HG03108 (cell line): ENCODE data around the gene CD300LB.

Source experiments
- ATAC-seq: cut with Tn5 transposase; IDR thresholded peaks from one replicate; pipeline ENCODE4 v1.9.1; 2021; ENCODE audit warnings: moderate library complexity; ENCODE audit not compliant: unreplicated experiment

The CD300LB gene

DNA sequence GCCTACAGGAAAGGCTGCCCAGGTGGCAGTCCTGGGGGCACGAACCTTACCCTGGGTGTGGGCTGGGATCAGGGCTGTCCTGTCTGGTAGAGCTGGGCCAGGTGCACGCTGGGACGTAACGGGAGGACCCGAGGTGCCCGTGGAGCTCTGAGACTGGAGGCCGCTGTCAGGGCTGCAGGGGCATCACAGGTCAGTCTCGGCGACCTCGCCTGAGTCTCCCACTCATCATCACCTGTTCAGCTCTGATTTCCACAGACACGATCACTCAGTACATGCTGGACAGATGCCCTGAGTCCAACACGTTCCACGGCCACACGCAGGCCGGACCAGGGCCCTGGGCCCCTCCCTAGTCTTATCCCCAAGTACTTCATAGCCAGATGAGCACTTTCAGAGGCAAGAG is 19.3 kb upstream of the CD300LB start:
- ATAC-seq: no peak

DNA sequence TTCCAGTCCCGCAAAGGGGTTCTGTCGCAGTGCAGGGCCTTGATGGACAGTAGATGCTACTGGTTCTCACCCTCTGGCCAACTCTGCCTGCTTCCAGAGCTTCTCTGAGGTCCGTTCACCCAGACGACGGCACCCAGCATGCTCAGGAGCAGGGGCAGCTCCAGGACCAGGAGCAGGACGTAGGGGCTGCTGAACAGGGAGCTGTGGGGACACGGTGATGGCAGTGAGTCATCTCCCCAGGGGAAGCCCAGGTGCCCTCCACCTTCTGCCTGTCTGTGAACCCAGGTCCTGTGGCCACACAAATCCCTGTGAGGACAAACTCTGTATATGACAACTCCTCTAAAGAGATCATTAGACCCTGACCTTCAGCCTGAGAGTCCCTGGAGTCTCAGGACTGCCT is 18.1 kb upstream of the CD300LB start:
- ATAC-seq: no peak

DNA sequence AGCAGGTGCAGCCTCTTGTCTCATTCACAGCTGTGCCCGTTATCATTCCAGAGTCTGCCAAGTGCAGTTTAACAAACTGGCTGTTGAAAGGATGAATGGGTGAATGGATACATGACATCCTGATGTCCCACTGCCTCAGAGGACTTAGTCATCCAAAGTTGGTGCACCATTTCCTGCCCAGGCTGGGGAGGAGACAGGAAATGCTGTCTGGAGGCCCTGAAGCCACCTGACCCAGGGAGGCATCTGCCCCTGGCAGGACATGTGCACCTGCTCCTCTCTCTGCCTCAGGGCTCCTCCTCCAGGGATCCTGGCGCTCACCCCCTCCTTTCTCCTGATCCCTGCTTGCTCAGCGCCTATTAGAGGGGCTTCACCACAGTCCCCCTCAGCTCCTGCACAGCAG is 16.5 kb upstream of the CD300LB start:
- ATAC-seq: no peak

DNA sequence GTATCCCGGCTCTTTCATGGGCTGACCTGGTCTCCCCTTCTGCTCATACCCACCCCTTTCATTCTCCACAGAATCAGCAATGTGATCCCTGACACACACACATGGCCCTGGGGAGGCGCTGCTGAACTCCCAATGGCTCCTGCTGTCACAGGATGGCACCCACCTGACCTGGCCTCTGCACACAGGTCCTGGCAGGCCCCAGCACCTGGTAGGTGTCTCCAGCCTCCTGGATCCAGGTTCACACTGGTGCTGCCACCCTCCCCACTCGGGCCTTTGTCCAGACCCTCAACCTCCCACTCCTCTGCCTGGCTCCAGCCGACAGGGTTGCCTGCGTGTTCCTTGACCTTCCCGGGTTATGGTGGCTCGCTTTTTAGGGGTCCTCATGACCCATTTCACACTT is 16.0 kb upstream of the CD300LB start:
- ATAC-seq: no peak

DNA sequence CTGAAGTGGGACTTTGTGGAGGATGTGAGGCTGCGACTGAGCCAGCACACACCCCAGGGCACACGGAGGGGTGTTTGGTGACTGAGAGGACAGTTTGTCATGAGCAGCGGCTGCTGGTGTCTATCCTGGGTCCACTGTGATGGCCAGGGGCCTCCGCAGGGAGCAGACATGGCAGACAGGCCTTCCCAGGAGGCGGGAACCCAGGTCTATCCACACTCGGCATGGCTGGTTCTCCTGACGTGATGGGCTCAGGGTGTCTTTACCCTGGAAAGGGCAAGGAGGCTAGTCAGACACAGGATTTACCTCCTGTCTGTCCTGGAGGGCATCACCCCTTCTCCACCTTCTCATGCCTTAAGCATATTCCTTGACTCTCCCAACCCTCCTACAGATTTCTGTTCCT is 15.3 kb upstream of the CD300LB start:
- ATAC-seq: no peak

DNA sequence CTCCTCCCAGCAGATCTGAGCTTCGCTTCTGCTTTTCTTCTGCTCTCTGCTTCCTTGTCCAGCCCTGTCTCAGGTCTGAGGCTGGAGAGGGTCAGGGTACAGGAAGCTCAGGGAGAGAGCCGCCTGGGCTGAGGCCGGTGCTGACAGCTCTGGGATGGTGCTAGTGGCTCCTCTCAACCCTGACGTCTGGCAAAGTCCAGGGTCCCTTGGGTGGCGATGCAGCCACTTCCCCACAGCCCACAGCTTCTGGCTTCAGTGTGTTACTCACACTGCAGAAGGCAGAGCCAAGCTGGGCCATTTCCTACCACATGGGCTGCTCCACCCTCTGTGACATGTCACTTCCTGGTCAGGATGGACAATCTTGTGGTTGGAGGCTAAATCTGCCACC is 14.6 kb upstream of the CD300LB start, which contains the start of gene CD300C:
CD300C (minus strand) TSS at position 273 of the 388 bp plus-strand sequence. CDS start 333 bp downstream, outside the sequence.
- no peak for ATAC-seq

DNA sequence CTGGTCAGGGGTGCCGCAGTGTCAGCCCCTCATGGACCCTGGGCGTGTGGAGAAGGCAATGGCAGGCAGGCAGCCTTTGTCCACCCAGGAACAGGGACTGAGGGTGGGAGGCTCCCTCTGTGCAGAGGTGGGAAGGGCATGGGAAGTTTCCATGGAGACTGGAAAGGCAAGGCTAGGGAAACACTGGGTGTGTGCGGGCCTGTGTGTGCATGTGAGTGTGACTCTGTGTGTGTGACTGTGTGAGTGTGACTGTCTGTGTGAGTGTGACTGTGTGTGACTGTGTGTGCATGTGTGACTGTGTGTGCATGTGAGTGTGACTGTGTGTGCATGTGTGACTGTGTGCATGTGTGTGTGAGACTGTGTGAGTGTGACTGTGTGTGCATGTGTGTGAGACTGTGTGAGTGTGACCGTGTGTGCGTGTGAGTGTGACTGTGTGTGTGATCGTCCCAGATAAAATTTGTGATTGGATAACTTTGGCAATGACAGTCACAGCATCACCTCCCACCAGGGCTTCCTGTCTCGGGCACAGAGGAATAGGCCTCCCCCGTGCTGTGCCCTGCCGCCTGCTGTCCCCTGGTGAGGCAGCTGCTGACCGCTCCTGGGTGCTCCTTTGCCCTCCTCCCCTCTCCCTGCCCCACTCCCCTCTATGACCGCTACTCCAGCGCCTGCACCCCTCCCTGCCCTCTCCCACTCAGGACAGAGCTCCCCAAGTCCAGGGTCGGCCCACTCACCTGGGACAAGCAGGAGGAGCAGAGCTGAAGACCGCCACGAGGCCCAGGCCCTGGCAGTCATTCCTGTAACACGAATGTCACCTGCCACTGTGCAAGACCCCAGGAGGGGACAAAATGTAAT is 13.9 kb upstream of the CD300LB start:
- no peak for ATAC-seq

DNA sequence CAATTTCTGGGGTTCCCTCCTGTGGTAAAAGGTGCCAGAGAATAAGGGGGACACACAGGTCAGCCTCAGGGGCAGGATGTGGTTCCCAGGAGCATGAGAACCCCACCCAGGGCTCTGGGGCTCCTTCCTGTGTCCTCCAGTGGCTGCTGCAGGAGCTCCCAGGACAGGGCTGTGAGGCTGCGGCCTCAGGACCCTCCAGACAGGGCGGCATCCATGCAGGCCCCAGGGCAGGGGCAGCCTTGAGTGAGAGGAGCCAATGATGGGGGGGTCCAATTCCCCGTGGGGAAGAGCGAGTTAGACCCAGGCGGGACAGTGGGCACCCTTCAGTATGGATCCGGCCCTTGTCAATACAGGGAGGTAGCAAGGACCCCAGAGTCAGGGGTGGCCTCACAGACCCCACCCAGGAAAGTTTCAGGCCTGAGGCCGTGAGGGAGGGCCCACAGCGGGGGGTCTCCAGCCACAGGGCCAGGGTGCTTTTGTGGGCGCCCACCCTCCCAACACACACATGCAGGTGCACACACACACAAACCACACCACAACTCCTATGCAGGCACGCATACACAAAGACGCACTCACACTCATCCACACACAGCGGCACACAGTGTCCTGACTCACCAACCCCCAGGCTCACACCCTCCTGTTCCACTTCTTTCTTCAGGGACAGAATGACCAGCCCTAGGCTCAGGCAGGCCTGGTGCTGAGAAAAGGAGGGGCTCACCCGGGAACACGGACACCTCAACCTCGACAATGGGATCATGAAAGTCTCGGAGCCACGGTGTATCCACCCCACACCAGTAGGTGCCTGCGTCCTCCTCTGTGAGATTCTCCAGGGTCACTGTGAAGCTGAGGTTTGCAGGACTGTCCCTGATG is 12.9 kb upstream of the CD300LB start:
- ATAC-seq: no peak

DNA sequence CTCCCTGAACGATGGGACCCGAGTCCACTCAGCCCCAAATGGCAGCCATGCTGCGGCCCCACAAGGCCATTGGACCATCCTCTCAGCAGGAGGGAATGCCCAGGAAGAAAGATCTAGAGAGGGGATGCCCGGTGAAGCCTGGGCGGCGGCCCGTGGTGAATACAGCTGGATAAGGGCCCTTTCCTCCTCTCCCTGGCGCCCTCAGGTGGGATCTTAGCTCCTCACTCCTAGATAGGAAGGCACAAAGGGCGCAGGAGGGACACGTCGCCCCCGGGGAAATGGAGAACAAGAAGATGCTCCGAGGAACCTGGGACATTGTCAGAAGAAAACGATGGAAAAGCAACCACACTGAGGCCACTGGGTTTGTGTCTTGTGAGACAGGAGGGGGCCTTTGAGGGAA is 12.1 kb upstream of the CD300LB start:
- ATAC-seq: no peak

DNA sequence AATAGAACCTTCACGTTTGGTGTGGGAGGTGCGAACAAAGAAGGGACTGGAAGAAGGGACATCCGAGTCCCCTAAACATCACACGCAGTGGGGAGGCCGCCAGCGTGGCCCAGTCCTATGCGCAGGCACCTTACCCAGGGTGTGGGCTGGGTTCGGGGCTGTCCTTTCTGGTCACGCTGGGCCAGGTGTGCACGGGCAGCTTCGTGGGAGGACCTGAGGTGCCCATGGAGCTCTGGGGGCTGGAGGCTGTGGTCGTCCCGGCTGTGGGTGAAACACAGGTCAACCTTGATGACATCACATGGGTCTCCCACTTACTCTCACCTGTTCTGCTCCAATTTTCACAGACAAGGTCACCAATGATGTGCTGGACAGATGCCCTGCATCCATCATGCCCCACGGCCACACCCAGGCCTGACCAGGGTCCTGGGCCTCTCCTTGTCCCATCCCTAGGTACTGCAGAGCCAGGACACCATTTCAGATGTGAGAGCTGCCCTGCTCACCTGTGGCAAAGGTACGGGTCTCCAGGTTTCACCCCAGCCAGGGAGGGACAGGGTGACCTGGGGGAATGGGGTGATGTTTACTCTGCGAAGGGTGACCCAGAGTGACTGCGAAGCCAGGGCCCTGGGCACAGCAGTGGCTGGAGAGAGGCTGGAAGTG is 11.6 kb upstream of the CD300LB start:
- no peak for ATAC-seq

DNA sequence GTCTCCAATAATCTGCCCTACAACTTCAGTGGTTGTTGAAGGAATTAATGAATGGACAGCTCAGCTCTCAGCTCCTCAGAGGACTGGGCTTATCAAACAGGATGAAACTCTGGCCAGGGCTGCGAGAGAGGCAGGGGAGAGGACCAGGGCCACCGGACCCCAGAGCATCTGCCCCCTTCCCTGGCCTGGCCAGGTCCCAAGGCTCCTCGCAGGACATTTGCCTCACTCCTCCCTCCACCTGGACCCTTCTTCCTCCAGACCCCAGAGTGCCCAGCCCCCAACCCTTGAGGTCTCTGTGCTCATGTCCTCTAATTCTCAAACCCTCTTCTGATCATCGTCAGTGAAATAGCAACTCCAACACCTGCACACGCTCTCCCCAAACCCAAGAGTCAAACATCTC is 10.9 kb upstream of the CD300LB start:
- no peak for ATAC-seq

DNA sequence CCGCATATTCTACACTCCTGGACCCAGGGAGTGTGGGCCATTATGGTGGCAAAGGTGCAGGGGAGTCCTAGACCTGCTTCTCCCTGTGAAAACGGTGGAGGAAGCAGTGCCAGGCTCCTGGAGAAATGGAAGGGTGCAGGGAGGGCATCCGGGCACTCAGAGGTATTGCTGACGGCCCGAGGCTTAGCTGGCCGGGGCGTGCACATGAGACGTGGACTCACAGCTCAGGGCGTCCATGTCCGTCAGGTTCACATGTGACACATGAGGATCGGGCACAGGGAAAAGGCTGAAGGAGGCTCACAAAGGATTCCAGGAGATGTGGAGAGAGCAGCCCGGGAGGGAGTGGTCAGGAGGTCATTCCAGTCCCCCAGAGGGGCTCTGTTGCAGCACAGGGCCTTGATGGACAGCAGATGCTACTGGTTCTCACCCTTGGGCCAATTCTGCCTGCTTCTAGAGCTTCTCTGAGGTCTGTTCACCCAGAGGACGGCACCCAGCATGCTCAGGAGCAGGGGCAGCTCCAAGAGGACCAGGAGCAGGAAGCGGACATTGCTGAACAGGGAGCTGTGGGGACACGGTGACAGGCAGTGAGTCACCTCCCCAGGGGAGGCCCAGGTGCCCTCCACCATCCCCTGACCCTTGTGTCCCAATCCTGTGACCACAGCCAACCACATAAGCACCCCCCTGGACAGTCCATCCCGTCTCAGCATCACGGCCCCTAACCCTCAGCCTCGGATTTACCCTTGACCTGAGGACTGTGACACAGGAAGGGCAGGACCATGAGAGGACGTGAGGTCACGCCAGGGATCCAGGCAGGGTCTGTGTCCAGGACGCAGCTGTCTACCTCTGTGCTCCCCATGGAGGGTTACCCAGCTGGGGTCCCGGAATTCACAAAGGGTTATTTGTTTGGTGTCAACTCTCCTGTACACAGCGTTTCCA is 10.2 kb upstream of the CD300LB start:
- ATAC-seq: no peak

DNA sequence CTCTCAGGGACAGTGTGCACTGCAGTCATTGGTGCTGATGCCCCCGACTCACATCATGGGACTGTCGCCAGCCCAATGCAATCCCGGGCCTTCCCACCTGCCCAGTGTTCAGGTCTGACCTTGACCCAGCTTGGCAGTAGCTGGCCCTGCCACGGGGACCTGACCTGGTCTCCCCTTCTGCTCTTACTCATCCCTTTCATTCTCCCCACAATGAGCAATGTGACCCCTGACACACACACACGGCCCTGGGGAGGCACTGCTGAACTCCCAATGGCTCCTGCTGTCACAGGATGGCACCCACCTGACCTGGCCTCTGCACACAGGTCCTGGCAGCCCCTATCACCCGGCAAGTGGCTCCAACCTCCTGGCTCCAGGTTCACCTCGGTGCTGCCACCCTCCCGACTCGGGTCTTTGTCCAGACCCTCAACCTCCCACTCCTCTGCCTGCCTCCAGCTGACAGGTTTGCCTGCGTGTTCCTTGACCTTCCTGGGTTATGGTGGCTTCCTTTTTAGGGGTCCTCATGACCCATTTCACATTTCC is 8.1 kb upstream of the CD300LB start:
- no peak for ATAC-seq

DNA sequence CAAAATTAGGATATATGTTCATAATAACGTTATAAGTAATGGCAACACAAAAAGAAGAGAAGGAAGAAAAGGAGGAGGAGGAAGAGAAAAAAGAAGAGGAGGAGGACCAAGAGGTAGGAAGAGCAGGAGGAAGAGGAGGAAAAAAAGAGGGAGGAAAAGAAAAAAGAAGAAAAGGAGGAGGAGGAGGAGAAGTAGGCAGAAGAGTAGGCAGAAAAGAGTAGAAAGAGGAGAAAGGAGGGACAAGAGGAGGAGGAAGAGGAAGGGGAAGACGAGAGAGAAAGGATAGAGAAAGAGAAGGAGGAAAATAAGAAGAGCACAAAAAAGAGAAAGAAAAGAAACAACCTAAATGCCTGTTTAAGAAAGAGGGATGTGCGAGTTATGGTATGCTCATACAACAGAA is 5.6 kb upstream of the CD300LB start:
- no peak for ATAC-seq

DNA sequence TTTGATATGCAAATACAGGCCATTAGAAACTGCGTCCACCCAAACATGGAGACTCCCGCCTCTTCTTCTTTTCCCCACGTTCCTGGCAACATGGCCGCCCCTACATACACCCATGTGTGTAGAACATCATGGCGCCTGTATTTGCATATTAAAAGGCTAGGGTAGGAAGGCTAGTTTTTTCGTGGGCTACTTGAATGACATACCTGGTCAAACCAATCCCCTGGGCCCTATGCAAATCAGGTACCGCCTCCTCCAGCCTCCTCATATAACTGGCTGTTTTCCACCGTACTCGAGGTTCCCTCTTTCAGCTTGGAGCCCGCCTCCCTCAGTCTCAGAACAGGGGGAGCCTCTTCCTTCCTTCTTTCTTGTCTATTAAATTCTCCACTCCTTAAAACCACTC is 840 bp upstream of the CD300LB start:
- no peak for ATAC-seq

DNA sequence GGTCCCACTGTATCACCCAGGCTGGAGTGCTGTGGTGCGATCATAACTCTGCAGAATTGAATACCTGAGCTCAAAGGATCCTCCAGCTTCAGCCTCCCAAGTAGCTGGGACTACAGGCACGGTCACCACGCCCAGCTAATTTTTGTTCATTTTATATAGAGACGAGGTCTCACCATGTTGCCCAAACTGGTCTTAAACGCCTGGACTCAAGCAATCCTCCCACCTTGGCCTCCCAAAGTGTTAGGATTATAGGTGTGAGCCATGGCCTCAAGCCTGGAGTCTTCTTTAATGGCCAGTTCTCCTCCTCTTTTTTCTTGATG is 484 bp downstream of the CD300LB start:
- ATAC-seq: no peak

DNA sequence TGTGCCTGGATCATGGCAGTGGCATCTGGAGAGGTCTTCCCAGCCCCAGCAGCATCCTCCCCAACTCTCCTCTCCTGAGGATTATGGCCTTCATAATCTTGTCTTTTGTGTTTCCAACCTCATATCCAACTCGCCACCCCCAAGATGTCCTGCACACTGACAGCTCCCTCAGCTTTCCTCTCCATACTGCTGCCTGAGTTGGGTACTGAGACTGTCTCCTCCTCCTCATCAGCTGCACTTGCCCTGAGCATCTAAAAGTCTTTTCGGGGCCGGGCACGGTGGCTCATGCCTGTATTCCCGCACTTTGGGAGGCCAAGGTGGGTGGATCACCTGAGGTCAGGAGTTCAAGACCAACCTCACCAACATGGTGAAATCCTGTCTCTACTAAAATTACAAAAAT is 2.0 kb downstream of the CD300LB start:
- ATAC-seq: no peak

DNA sequence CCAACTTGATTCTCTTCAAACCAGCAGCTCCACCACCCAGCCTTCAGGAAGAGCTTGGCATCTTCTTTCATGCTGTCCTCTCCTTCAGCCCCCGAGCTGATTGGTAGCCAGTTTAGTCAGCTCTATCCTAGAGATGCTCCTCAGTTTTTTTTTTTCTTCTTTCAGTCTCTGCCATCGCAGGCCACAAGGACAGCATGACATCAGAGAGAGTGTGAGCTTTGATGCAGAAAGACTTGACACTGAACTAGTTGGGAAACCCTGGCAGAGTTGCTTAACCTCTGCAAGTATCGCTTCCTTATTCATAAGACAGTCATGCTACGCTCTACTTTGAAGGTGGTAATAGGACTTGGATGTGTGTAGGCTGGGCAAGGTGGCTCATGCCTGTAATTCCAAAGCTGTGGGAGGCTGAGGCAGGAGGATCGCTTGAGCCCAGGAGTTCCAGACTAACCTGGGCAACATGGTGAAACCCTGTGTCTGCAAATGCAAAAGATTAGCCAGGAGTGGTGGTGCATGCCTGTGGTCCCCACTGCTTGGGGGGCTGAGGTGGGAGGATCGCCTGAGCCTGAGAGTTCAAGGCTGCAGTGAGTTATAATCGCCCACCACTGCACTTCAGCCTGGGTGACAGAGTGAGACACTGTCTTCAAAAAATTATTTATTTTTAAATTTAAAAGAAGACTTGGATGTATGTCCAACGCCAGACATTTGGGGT is 2.6 kb downstream of the CD300LB start:
- ATAC-seq: peak; percentile 83

DNA sequence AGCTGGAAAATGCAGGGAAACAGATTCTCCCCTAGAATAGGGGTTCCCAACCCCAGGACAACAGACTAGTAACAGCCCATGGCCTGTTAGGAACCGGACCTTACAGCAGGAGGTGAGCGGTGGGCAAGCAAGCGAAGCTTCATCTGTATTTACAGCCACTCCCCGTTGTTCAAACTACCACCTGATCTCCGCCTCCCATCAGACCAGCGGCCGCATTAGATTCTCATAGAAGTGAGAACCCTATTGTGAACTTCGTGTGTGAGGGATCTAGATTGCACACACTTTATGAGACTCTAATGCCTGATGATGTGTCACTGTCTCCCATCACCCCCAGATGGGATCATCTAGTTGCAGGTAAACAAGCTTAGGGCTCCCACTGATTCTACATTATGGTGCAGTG is 3.5 kb downstream of the CD300LB start:
- no peak for ATAC-seq

DNA sequence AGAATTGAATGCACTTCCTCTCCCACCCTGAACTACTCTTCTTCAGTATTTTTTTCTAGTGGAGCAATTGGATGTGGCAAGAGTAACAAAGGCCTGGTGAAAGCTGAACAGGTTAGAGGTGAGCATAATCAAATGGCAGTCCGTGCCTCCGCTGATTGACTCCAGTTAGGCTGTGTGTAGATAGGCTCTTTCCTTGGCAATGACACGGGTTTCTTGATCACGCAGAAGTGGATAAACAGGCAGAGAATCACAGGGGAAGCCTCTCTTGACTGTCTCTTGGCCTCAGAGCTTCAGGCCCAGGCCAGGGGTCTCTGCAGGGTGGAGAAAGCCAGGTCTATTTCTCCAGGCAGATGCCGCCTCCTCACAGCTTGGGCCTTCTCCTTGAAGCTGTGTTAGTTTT is 4.2 kb downstream of the CD300LB start:
- ATAC-seq: no peak
